HG03460 (cell line): ENCODE data around the gene MOCS1.

Source experiments
- ATAC-seq: cut with Tn5 transposase; IDR thresholded peaks from one replicate; pipeline ENCODE4 v1.9.1; 2021; ENCODE audit not compliant: unreplicated experiment

MOCS1 gene

GRCh38 chr6:39881851-39882530 lies 52.3 kb downstream of the MOCS1 start:
- no peak for ATAC-seq

DNA sequence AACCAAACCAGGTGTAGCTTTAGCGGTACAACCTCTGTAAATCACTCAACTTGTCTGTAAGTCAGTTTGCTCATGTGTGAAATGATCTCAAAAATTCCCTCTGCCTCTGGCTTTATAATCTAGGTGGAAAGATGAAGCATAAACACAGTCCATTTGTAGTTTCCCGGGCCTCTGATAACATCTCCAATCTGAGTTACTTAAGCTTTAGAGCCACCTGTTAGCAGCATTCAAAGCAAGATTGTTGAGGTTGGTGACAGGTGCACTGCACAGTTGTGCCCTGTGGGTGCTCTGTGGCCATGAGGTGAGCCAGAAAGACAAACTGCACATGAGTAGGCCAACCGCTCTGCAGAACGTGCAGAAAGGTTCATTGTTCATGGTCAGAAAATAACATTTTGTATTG lies 53.7 kb downstream of the MOCS1 start:
- no peak for ATAC-seq

GRCh38 chr6:39879535-39879934 lies 54.7 kb downstream of the MOCS1 start:
- ATAC-seq: no peak

GRCh38 chr6:39876826-39877225 lies 57.4 kb downstream of the MOCS1 start:
- ATAC-seq: no peak

- no peak for ATAC-seq
Measured at GRCh38 chr6:39876111-39876510, 58.2 kb downstream of the MOCS1 start.

DNA sequence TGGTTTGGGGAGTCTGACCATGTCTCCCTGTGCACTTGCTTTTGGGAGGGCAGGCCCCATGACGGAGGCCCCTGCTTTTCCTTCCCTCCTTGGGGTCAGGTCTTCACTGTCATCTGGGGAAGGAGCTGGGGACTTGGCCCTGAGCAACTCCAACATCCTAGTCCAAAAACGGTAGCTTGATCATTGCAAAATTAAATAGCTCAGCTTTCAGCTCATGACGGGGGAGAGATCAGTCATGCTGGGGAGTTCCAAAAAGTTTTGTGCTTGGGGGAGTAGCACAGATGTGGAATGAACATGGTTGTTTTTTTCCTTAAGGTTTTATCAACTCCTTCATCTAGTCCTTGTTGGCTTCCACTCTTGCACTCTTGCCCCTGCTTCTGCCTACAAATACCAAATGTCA lies 60.8 kb downstream of the MOCS1 start:
- ATAC-seq: no peak

GRCh38 chr6:39870950-39871349 lies 63.3 kb downstream of the MOCS1 start:
- no peak for ATAC-seq

DNA sequence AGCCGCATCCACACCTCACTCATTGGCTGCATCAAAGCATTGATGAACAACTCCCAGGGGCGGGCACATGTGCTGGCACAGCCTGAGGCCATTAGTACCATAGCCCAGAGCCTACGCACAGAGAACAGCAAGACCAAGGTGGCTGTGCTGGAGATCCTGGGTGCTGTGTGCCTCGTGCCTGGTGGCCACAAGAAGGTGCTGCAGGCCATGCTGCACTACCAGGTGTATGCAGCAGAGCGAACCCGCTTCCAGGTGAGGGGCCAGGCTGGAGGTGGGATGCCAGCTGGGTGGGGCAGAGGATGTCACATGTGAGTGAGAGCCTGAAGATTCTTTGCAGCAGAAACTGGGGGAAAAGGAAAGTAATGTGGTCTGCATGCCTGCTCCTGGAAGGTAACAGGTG lies 66.7 kb downstream of the MOCS1 start:
- no peak for ATAC-seq

GRCh38 chr6:39865011-39865888 lies 69.0 kb downstream of the MOCS1 start:
- ATAC-seq: no peak

DNA sequence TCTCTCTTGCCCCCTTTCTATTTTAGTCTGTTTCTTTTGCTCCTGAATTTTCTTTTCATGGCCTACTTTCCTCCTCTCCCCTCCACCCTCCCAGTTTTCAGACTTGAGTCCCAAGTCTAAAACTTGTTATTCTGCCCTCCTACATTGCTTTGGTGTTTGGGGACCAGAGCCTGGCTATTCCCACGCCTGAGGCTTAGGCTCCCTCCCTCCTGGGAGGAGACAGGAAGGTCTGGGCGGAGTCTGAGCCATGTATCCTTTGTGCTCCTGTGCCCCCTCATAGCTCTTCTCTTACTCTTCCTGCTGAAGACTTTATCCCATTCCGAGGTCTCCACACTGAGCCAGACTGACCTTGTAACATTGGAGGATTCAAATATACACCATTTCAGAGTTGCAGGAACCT lies 72.6 kb downstream of the MOCS1 start:
- no peak for ATAC-seq

DNA sequence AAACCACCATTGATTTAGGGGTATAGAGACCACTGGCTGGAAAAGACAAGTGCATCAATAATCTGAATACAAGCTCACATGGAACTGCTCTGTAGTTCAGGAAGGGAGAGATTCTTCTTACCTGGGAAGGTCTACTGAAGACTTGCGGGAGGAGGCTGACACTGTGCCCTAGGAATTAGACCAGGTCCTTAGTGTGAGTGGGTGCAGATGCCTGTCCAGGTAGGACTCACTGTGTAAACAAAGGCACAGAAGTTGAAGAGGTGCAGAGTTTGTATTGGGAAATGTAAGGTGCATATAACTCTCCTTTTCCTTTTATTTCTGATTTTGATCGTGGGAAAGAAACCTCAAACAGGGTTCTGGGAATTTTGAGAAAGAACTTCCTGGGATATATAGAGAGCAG lies 75.2 kb downstream of the MOCS1 start:
- no peak for ATAC-seq

DNA sequence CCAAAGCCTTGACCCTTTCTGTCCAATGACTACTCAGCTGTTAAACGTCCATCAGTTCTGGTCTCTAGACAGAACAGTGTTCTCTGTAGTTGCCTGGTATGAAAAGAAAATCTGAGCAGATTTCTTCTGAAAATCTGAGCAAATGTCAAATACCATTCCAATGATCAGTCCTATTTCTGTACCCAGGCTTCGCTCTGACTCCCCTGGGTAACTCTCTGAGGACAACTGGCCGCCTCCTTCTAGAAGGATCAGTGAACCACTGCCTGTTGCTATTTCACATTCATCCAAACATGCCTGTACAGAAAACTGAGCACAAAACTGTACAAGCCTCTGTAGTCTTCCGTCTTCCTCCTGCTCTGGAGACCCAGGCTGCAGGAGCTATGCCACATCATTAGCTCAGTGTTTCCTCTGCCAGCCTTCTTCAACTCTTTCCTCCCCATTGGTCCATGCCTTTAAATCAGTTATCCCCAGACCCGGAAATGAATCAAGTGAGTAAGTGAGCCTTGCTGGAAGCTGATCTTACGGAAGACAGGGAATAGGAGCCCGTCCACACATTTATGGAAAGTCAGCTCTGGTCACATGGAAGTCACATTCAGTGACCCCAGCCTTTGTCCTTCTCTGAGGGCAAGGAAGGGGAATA lies 78.8 kb downstream of the MOCS1 start:
- ATAC-seq: no peak
